ENCODE results near the gene SSR1. TPM values are rescaled to one million over a fixed set of nuclear protein-coding genes. Genes with fewer than 3 reads are reported as not detected.

Gene SSR1
- total and polyA plus RNA-seq, 9 of the 15 experiments (the other 6 are each of a cell fraction or from before 2014, with no cell fraction given), result 87.7 to 220 (median 144) TPM

- TF ChIP-seq TEAD4 (IDR thresholded peaks at IDR 0.05; ENCODE audit: low read length) (0 out of 2 replicates have a peak, but pooled peaks have one; percentile 43), TEAD4 (CRISPR knock-in tag; IDR thresholded peaks at IDR 0.05; ENCODE audit: borderline replicate concordance) (no peak), HDAC8 (tag; IDR thresholded peaks at IDR 0.05) (no peak), ARID1B (IDR thresholded peaks at IDR 0.05) (peak; percentile 32; the same call in 1 of the 2 replicates), NR2C1 (IDR thresholded peaks at IDR 0.05) (no peak), NR2C1 (tag; IDR thresholded peaks at IDR 0.05) (no peak), POLR3A (IDR thresholded peaks at IDR 0.05; ENCODE audit: borderline replicate concordance, extremely low read depth, insufficient read depth, insufficient read length) (no peak), SNAPC5 (CRISPR knock-in tag; IDR thresholded peaks at IDR 0.05) (no peak), TAL1 (IDR thresholded peaks at IDR 0.05) (peak; percentile 17; the same call in 1 of the 2 replicates), BHLHE40 (IDR thresholded peaks at IDR 0.05; ENCODE audit: low read length) (peak; percentile 32; the same call in 1 of the 2 replicates), CLOCK (CRISPR knock-in tag; IDR thresholded peaks at IDR 0.05; ENCODE audit: borderline replicate concordance) (no peak), PRDM10 (IDR thresholded peaks at IDR 0.05; ENCODE audit: partially characterized antibody) (no peak), SUPT5H (IDR thresholded peaks at IDR 0.05) (peak; percentile 28; the same call in 1 of the 2 replicates), TCF3 (CRISPR knock-in tag; IDR thresholded peaks at IDR 0.05) (no peak), ARID4B (CRISPR knock-in tag; IDR thresholded peaks at IDR 0.05) (no peak), XRCC3 (IDR thresholded peaks at IDR 0.05) (no peak), HSF4 (CRISPR knock-in tag; IDR thresholded peaks at IDR 0.05; ENCODE audit: borderline replicate concordance) (no peak), ZSCAN32 (CRISPR knock-in tag; IDR thresholded peaks at IDR 0.05) (no peak)
Observed at GRCh38 chr6:7300926-7301325, 12.1 kb downstream of the SSR1 start (continued).
